Measurements from ENCODE around the gene CD164L2. TPM values are rescaled to one million over a fixed set of nuclear protein-coding genes. Genes with fewer than 3 reads are reported as not detected.

The CD164L2 gene
- total and polyA plus RNA-seq, 2 donors (not counting 1 experiment from before 2014, with no cell fraction given): not detected

DNA sequence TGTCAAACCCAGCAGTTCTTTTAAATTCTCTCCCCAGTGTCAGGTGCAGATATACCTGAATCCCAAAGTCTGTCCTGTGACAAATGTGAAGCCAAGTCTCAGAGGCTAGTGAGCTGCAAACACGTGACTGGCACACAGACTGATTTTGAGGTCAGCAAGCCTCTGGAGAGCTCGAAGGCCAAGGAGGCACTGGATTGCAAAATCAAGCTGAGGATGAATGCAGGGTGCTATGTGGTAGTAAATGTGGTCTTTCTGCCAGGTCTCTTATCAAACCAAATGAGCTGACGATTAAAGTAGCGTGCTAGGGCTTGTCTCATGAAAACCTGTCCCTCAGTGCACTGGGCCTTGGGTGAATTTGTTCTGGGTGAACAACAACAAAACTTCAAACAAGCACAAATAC is 29.9 kb upstream of the CD164L2 start:
- WGBS (ENCODE audit: insufficient coverage): 100% methylated on average over 4 of the region's 4 CpGs
- Mint-ChIP-seq H3K27ac (peak overlapping the region; percentile 62), H3K4me1 (peaks cover 30% of the 10 kb centered on the region), H3K9me3 (ENCODE audit: insufficient read depth) (no peaks in the 10 kb centered on the region), H3K4me3 (no peak overlapping the region), H3K27me3 (no peaks in the 10 kb centered on the region)
- no peak overlapping the region for H3K4me2 ChIP-seq (replicated peaks; ENCODE audit: low read depth, low read length, poor library complexity, severe bottlenecking)
- no peaks in the 10 kb centered on the region for H3K27me3 ChIP-seq (replicated peaks in 1 of 4; ENCODE audit: control extremely low read depth in 1 of 4, control insufficient read depth in 3 of 4, insufficient read depth in 4 of 4, low read length in 3 of 4)
- no peak for DNase-seq
- intact Hi-C loops (cut with micrococcal nuclease): no loop called here
- peaks cover 23% of the 10 kb centered on the region for H4K20me1 ChIP-seq (ENCODE audit: control insufficient read depth, insufficient read depth, low read length, poor library complexity, severe bottlenecking)
- no peak overlapping the region for H2AFZ ChIP-seq (ENCODE audit: insufficient read depth, low read depth, low read length, poor library complexity, severe bottlenecking)
- TF ChIP-seq EZH2 (IDR thresholded peaks at IDR 0.05; ENCODE audit: borderline replicate concordance, insufficient read depth, low read depth, low read length, poor library complexity, severe bottlenecking) (no peak), CTCF (IDR thresholded peaks at IDR 0.05) (no peak)
- no peak overlapping the region for H3K4me3 ChIP-seq (ENCODE audit: control extremely low read depth in 1 of 5, extremely low read depth in 1 of 5, insufficient read depth in 1 of 5, low read depth in 2 of 5, low read length in 4 of 5)
- peaks cover 21 to 23% of the 10 kb centered on the region in 2 donors for H3K4me1 ChIP-seq (ENCODE audit: control insufficient read depth in 2 of 2, insufficient read depth in 2 of 2, low read length in 2 of 2)
- no peaks in the 10 kb centered on the region for H3K9me3 ChIP-seq (ENCODE audit: control extremely low read depth in 1 of 3, control insufficient read depth in 2 of 3, insufficient read depth in 1 of 3, low read length in 2 of 3)
- H3K79me2 ChIP-seq (ENCODE audit: control insufficient read depth, insufficient read depth, low read length): peaks cover 24% of the 10 kb centered on the region
- POLR2A ChIA-PET: no interaction called here
- ATAC-seq (ENCODE audit: low read depth): no peak
- no peak overlapping the region for H3K27ac ChIP-seq (ENCODE audit: low read length in 2 of 2)
- no peak overlapping the region for H3K9ac ChIP-seq (ENCODE audit: low read length)
- CTCF ChIA-PET: interaction anchor here (0.5 to 9.5 kb wide), 8 partner anchors 10 to 258 kb away, joined by 3 to 95 read pairs (median 4); partner anchors contain the start of genes AHDC1 and SLC9A1
- peaks cover 10 to 96% of the 10 kb centered on the region in 2 experiments for H3K36me3 ChIP-seq (replicated peaks in 1 of 2; ENCODE audit: control extremely low read depth in 1 of 2, control insufficient read depth in 1 of 2, extremely low read depth in 1 of 2, insufficient read depth in 2 of 2, low read length in 1 of 2)

DNA sequence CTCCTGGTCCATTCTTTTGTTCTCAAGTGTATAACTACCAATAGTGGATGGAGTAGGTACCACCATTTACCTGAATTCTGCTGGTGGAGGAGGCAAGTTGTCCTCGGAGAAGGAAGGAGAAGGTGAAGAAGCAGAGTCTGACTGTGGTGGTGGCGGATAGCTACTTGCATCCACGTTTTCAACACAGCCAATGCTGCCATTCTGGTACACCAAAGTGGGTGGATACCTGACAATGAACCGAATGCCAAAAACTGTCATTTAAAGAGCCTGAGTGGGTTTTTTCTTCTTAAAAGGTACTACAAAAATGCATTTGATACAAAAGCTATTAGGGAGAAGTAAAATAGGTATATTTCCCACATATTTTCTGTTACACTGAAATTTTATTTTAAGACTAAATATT is 29.4 kb upstream of the CD164L2 start:
- no peak overlapping the region for H2AFZ ChIP-seq (ENCODE audit: insufficient read depth, low read depth, low read length, poor library complexity, severe bottlenecking)
- ChIA-PET CTCF (interaction anchor here (0.8 to 9.5 kb wide), 5 partner anchors 9 to 194 kb away, joined by 3 to 95 read pairs (median 26); partner anchors contain the start of gene AHDC1), POLR2A (no interaction called here)
- no peak overlapping the region for H3K4me3 Mint-ChIP-seq
- H3K27ac Mint-ChIP-seq: peak overlapping the region; percentile 15
- H3K27me3 ChIP-seq (replicated peaks in 1 of 4; ENCODE audit: control extremely low read depth in 1 of 4, control insufficient read depth in 3 of 4, insufficient read depth in 4 of 4, low read length in 3 of 4): no peaks in the 10 kb centered on the region
- no peaks in the 10 kb centered on the region for H3K9me3 ChIP-seq (ENCODE audit: control extremely low read depth in 1 of 3, control insufficient read depth in 2 of 3, insufficient read depth in 1 of 3, low read length in 2 of 3)
- no peak overlapping the region for H3K9ac ChIP-seq (ENCODE audit: low read length)
- H3K36me3 ChIP-seq (replicated peaks in 1 of 2; ENCODE audit: control extremely low read depth in 1 of 2, control insufficient read depth in 1 of 2, extremely low read depth in 1 of 2, insufficient read depth in 2 of 2, low read length in 1 of 2): peaks cover 10 to 96% of the 10 kb centered on the region in 2 experiments
- H3K4me2 ChIP-seq (replicated peaks; ENCODE audit: low read depth, low read length, poor library complexity, severe bottlenecking): no peak overlapping the region
- peaks cover 22 to 23% of the 10 kb centered on the region in 2 donors for H3K4me1 ChIP-seq (ENCODE audit: control insufficient read depth in 2 of 2, insufficient read depth in 2 of 2, low read length in 2 of 2)
- no peak overlapping the region for H3K4me3 ChIP-seq (ENCODE audit: control extremely low read depth in 1 of 5, extremely low read depth in 1 of 5, insufficient read depth in 1 of 5, low read depth in 2 of 5, low read length in 4 of 5)
- H4K20me1 ChIP-seq (ENCODE audit: control insufficient read depth, insufficient read depth, low read length, poor library complexity, severe bottlenecking): peaks cover 19% of the 10 kb centered on the region
- H3K27me3 Mint-ChIP-seq: no peaks in the 10 kb centered on the region
- 100% methylated on average over 1 of the region's 4 CpGs for whole genome bisulfite sequencing (ENCODE audit: insufficient coverage)
- intact Hi-C loops (cut with micrococcal nuclease): no loop called here
- ATAC-seq (ENCODE audit: low read depth) (no peak), DNase-seq (no peak)
- TF ChIP-seq CTCF (IDR thresholded peaks at IDR 0.05) (no peak), EZH2 (IDR thresholded peaks at IDR 0.05; ENCODE audit: borderline replicate concordance, insufficient read depth, low read depth, low read length, poor library complexity, severe bottlenecking) (no peak)
- H3K79me2 ChIP-seq (ENCODE audit: control insufficient read depth, insufficient read depth, low read length): peaks cover 19% of the 10 kb centered on the region
- no peak overlapping the region for H3K27ac ChIP-seq (ENCODE audit: low read length in 2 of 2)
- H3K4me1 Mint-ChIP-seq: peaks cover 31% of the 10 kb centered on the region
- H3K9me3 Mint-ChIP-seq (ENCODE audit: insufficient read depth): no peaks in the 10 kb centered on the region
